NCI-H82 (cell line): ENCODE data around the gene PHETA1.
"Not testable (repeated sequence)": the region's sequence is repeated elsewhere in the genome, so short reads cannot be mapped to it uniquely, and the experiment has no call there.

Experiments used
- DNase-seq: peaks from one replicate; lab custom pipeline; 2025; lab: John Stamatoyannopoulos, UW

Gene PHETA1

GRCh38 chr12:111405149-111405858, 36.4 kb upstream of the PHETA1 start:
- DNase-seq, result peak; percentile 98

DNA sequence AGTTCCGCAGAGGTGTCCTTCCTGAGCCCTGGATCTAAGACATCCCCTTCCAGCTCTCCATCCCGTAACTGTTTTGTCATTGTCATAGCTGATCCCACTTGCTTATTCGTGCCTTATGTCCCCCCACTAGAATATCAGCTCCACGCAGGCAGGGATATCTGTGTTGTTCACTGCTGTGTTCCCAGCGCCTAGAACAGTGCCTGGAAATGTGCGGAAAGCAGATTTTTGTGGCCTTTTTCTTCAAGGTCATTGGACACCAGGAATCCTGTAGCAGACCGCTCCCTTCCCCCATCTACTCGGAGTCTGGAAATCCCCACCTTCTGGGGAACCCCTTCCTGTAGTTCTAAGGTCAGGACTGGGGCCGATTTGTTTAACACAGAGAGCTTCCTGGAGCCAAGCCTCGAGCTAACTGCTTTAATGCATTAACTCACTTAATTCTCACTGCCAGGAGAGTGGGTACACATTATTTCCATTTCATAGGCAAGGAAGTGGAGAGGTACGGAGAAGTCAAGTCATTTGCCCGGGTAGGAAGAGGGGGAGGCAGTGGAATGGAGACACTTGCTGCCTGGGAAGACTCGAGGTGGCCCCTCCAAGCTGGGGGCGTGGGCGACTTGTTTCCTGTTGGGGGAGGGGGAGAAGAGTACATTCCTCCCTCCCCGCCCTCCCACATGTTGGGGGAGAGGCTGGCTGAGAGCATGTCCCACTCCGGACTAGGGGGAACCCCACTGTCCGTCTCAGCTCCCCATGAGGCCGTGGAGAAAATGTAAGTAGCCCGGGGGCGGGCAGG, 35.7 kb upstream of the PHETA1 start:
- peak; percentile 44 for DNase-seq

DNA sequence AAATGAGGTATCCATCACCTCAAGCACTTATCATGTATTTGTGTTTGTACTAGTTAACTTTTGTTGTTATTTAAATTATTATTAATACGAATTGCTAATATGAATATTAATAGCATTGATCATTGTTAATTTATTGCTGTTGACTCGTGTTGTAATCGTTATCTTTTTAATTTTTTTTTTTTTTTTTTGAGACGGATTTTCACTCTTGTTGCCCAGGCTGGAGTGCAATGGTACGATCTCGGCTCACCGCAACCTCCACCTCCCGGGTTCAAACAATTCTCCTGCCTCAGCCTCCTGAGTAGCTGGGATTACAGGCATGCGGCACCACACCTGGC, 33.6 kb upstream of the PHETA1 start:
- not testable (repeated sequence) for DNase-seq

- DNase-seq, result no peak
Measured at GRCh38 chr12:111401167-111401605, 32.3 kb upstream of the PHETA1 start.

DNA sequence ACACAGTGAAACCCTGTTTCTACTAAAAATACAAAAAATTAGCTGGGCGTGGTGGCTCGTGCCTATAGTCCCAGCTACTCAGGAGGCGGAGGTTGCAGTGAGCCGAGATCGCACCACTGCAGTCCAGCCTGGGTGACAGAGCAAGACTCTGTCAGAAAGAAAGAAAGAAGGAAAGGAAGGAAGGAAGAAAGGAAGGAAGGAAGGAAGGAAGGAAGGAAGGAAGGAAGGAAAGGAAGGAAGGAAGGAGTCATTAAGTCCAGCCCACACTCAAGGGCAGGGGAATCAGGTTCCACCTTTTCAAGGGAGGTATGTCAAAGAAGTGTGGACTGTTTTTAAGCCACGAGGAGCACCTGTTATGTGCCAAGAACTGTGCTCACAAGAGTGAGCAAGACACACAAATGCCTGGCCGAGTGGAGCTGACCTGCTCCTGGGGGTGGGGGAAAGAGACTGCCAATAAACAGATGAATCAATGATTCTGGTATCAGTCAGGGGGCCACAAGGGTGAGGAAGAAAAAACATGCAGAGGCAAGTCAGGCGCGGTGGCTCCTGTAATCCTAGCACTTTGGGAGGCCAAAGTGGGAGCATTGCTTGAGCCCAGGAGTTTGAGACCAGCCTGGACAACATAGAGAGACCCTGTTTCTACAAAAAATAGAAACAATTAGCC, 31.0 kb upstream of the PHETA1 start:
- DNase-seq, result not testable (repeated sequence)

DNA sequence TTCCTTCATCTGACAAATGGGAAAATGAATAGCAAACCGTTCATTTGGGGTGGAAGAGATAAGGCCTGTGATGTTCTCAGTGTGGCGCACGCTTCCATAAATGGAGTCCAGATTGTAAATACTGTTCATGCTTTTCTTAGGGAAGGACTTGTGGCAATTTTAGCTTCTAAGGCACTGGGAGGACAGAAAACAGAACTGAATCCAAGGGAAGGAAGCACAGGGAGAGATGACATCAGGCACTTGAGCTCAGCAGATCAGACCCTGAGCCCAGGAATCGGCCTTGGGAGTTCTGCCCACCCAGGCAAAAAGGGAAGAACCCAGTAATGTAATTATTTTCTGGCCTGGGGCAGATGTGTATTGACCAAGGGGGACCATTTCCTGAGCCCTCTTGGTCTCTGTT, 29.6 kb upstream of the PHETA1 start:
- DNase-seq, result no peak

DNA sequence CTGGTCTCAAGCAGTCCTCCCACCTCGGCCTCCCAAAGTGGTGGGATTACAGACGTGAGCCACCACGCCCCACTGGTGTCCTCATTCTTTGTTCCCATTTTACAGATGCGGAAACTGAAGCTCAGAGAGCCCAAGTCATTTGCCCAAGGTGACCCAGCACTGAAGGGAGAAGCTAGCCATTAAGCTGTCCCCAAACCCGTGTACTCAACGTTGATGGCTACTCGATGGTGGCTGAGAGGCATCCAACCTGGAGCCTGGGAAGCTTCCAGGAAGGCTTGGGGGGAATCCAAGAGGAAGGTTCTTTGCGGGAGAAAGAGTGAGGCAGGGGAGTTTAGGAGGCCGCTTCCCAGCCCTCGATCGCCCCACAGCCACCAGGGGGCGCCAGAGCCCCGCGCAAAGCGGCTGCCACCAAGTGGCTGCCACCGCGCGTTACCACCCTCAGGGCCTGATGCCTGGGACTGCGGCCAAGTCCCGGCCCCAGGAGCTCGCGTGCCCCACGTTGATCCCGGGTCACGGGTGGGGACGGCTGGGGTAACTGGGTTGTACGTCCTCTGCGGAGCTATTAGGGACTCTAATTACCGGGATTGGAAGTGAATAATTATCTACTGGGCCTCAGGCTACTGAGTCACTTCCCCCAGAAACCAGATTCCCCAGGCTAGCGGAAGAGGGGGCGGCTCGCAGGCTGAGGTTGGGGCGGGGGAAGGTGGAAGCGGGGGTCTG, 28.0 kb upstream of the PHETA1 start:
- DNase-seq, result peak; percentile 88

- peak; percentile 15 for DNase-seq
Measured at GRCh38 chr12:111396271-111396670, 27.4 kb upstream of the PHETA1 start.

DNA sequence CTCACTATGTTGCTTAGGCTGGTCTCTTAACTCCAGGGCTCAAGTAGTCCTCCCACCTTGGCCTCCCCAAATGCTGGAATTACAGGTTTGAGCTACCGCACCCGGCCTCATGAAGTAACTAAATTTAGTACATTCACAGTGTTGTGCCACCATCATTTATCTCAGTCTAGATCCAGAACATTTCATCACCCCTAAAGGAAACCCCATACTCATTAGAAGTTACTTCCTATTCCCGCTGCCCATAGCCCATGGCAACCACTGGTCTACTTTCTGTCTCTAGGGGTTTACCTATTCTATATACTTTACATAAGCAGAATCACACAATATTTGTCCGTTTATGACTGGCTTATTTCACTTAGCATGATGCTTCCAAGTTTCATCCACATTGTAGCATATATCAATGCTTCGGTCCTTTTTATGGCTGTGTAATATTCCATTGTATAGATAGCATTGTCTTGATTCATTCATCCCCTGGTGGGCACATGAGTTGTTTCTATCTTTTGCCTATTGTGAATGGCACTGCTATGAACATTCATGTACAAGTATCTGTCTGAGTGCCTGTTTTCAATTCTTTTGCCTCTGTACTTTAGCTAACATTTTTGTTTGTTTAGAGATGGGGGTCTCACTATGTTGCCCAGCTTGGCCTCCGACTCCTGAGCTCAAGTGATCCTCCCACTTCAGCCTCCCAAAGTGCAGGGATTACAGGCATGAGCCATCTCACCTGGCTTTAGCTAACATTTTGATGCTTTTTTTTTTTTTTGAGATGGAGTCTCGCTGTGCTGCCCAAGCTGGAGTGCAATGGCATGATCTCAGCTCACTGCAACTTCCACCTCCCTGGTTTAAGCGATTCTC, 26.7 kb upstream of the PHETA1 start:
- no peak for DNase-seq

- DNase-seq, result no peak
Measured at GRCh38 chr12:111394480-111394879, 25.6 kb upstream of the PHETA1 start.

GRCh38 chr12:111393700-111394300, 24.9 kb upstream of the PHETA1 start:
- DNase-seq, result peak; percentile 51

- no peak for DNase-seq
Measured at GRCh38 chr12:111390910-111391309, 22.0 kb upstream of the PHETA1 start.

GRCh38 chr12:111389635-111390034, 20.7 kb upstream of the PHETA1 start:
- no peak for DNase-seq

- no peak for DNase-seq
Measured at GRCh38 chr12:111387747-111388323, 18.9 kb upstream of the PHETA1 start.

GRCh38 chr12:111386885-111387284, 18.0 kb upstream of the PHETA1 start:
- DNase-seq, result peak; percentile 46

GRCh38 chr12:111384596-111384995, 15.7 kb upstream of the PHETA1 start:
- no peak for DNase-seq

DNA sequence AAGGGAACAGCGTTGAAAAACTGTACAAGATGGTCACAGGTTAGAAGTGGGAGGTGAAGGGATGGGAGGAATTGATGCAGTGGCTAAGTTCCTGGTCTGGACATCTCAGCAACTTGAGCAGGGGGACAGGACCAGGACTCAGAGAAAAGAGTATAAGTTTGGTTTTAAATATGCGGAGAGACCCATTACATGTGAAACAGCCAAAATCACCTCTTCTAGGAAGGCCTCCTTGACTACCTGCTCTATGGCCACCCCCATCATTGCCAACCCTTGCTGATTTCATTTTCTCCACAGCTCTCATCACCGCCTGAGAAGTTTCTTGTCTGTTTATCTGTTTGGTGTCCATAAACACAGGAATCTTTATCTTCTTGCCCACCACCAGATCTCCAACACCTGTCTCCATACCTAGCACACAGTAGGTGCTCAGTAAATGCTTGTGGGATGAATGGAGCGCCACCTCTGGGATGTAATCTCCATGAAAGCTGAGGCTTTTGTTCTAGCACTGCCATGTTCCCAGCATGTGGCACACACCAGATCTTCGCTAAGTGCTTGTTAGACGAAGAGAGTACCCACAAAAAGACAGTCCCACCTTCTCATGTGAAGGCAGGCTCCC, 11.2 kb upstream of the PHETA1 start:
- no peak for DNase-seq

- no peak for DNase-seq
Measured at GRCh38 chr12:111377440-111377839, 8.5 kb upstream of the PHETA1 start.

DNA sequence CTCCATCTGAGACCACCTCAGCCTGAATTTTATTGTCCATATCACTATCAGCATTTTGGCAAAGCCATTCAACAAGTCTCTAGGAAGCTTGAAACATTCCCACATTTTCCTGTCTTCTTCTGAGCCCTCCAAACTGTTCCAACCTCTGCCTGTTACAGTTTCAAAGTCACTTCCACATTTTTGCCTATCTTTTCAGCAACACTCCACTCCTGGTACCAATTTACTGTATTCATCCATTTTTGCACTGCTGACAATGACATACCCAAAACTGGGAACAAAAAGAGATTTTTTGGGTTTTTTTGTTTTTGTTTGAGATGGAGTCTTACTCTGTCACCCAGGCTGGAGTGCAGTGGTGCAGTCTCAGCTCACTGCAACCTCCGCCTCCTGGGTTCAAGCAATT, 4.3 kb upstream of the PHETA1 start:
- DNase-seq, result not testable (repeated sequence)
